HG03575 (cell line): Measurements from ENCODE around the gene SEC22A.

ENCODE experiments used
- ATAC-seq: cut with Tn5 transposase; IDR thresholded peaks from one replicate; pipeline ENCODE4 v1.9.1; 2021; ENCODE audit not compliant: unreplicated experiment, insufficient number of reproducible peaks, low FRiP score; ENCODE audit errors: extremely low read depth

Gene SEC22A

GRCh38 chr3:123258359-123258758 lies 56.6 kb downstream of the SEC22A start:
- ATAC-seq = no peak

GRCh38 chr3:123258811-123259420 lies 57.2 kb downstream of the SEC22A start:
- no peak for ATAC-seq

- ATAC-seq = no peak
Observed at GRCh38 chr3:123261666-123262065, 59.9 kb downstream of the SEC22A start.

GRCh38 chr3:123262226-123262625 lies 60.5 kb downstream of the SEC22A start:
- ATAC-seq = no peak

GRCh38 chr3:123262868-123263267 lies 61.1 kb downstream of the SEC22A start:
- no peak for ATAC-seq

- no peak for ATAC-seq
Observed at GRCh38 chr3:123263941-123264340, 62.2 kb downstream of the SEC22A start.

GRCh38 chr3:123267821-123268220 lies 66.1 kb downstream of the SEC22A start:
- ATAC-seq = no peak

- ATAC-seq = no peak
Observed at GRCh38 chr3:123270818-123271217, 69.1 kb downstream of the SEC22A start.

GRCh38 chr3:123271466-123272159 lies 69.9 kb downstream of the SEC22A start:
- no peak for ATAC-seq

GRCh38 chr3:123272547-123272946 lies 70.8 kb downstream of the SEC22A start:
- no peak for ATAC-seq

- no peak for ATAC-seq
Observed at GRCh38 chr3:123275691-123276090, 73.9 kb downstream of the SEC22A start.

GRCh38 chr3:123276346-123277006 lies 74.7 kb downstream of the SEC22A start:
- ATAC-seq = no peak

GRCh38 chr3:123277106-123277505 lies 75.4 kb downstream of the SEC22A start:
- no peak for ATAC-seq

- ATAC-seq = no peak
Observed at GRCh38 chr3:123278446-123278845, 76.7 kb downstream of the SEC22A start.

GRCh38 chr3:123279121-123279520 lies 77.4 kb downstream of the SEC22A start:
- ATAC-seq = no peak

GRCh38 chr3:123281406-123281805 lies 79.7 kb downstream of the SEC22A start:
- ATAC-seq = no peak

GRCh38 chr3:123281929-123282328 lies 80.2 kb downstream of the SEC22A start:
- ATAC-seq = no peak

GRCh38 chr3:123282461-123282860 lies 80.7 kb downstream of the SEC22A start:
- ATAC-seq = no peak

- no peak for ATAC-seq
Observed at GRCh38 chr3:123283074-123283473, 81.3 kb downstream of the SEC22A start.

GRCh38 chr3:123283657-123284398 lies 82.1 kb downstream of the SEC22A start:
- ATAC-seq = no peak
